GM12874 (cell line): ENCODE results near the gene CXorf38.

Experiments
- CTCF ChIP-seq: IDR thresholded peaks from 2 replicates; pipeline ENCODE4 v1.5.1; 2011; ENCODE audit warnings: low read depth, mild to moderate bottlenecking, control low read depth, low read length, moderate library complexity; ENCODE audit not compliant: insufficient read depth

CXorf38 gene

GRCh38 chrX:40607381-40607780, 40.0 kb downstream of the CXorf38 start:
- no peak for TF ChIP-seq CTCF

- no peak for TF ChIP-seq CTCF
These were observed 43.9 kb downstream of the CXorf38 start for GRCh38 chrX:40603446-40603845.

DNA sequence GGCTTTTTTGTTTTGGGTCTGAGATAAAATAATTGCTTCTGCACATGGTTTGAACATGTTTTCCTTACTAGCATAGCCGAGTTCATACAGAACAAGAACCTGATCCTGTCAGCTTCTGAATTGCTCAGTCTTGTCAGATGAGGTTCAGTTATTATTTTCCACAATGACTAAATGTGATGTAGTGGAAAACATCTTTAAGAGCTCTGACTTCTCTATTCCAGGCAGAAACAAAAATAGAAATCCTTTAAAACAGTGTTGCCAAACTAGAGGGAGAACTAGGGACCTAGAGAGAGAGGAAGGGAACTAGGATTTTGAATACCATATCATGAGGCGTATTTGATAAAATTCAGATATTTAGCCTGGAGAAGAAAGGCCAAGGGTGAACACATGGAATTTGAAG, 64.5 kb downstream of the CXorf38 start:
- no peak for TF ChIP-seq CTCF

DNA sequence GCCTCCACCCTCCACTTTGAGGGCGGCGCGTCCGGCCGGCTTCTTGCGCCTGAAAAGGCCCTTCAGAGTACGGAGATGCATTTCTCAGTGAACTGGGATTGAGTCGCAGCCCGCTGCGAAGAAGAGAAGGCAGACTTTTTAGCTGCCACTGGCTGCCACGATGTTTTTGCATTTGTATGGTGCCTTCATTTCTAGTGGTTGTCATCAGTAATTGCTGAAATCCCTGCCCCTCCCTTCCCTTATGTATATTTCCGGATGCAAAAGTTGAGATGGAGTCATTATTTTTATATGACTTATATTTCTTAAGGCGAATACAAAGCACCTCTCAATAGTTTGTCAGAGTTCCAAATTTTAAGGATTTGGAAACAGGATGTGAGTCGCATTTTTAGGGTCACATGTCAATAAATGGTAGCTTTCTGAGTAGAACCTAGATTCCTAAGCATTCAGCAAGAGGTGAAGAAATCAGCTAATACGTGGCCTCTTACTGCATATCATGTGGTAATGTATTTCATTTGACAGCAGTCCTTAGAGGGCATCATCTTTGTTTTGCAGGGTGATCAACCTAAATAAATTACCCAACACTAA, 65.9 kb downstream of the CXorf38 start:
- no peak for TF ChIP-seq CTCF

DNA sequence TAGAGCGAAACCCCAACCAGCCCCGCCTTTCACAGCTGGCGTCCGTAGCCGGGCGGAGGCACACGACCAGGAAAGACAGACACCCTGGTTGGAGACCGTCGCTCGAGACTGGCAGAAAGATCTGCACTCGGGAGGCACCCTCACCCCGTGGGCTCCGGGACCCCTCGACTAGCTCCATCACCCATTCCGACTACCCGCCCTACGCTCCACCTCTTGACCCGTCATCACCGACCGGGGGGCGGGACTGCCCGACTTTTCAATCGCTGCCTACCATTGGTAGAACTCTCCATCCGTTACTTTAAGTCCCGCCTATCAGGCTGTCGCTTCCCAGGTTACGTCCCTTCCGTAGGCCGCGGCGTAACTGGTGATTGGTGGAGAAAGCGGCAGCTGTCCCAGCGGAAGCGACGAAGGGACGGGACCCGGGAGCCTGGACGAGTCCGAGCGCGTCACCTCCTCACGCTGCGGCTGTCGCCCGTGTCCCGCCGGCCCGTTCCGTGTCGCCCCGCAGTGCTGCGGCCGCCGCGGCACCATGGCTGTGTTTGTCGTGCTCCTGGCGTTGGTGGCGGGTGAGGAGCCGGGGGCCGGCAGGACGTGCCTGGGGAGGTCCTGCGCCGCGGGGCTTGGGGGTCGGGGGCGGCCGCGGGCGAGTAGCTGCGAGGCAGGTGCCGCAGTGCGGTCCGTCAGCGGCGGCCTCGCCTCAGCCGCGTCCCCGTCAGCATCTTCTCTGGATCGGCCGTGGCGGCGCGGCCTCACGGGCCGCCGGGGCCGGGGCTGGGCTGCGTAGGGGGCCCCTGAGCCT, 66.6 kb downstream of the CXorf38 start, which contains the start of gene ATP6AP2:
Gene ATP6AP2, plus strand, starts transcription at position 434 of the 799 bp plus-strand sequence. Its CDS starts 96 bp downstream, at position 530.
- no peak for TF ChIP-seq CTCF

GRCh38 chrX:40579900-40580536, 67.3 kb downstream of the CXorf38 start:
- TF ChIP-seq CTCF = no peak

GRCh38 chrX:40579141-40579540, 68.2 kb downstream of the CXorf38 start:
- TF ChIP-seq CTCF = no peak
